K562 (cell line): Measurements from ENCODE around the gene MACROD2. TPM values are rescaled to one million over a fixed set of nuclear protein-coding genes. Genes with fewer than 3 reads are reported as not detected.

Experiments
- ATAC-seq: fragments of 200-7000 bp; cut with Tn5 transposase; 3 replicates; pipeline ENCODE4 v1.9.1; 2020; ENCODE audit warnings: moderate library complexity
- BruUV-seq: library from RNA; stranded (reverse); fragments of 400-500 nt; replicated peaks from 2 replicates; lab custom pipeline; 2021; lab: Mats Ljungman, UMichigan
- CTCF ChIA-PET: fragments of 300-600 bp; formaldehyde crosslinking; extraction: SDS; loops from one replicate; lab custom pipeline; 2021; ENCODE audit warnings: low intra/inter-chr PET ratio; lab: Yijun Ruan, JAX
- POLR2A ChIA-PET: fragments of 300-600, 350-650 bp; sonication (Branson Sonifier 250); formaldehyde crosslinking; extraction: SDS; loops from one replicate; lab custom pipeline; 2021; ENCODE audit warnings: antibody characterized with exemption, inconsistent platforms; lab: Yijun Ruan, JAX
- DNase-seq, 4 experiments: peaks; one replicate each; pipeline versions ENCODE4 v3.0.0 to v3.0.0-alpha.2; 2011 to 2018; ENCODE audit warnings: low spot score in 3 of 4, mixed read lengths in 3 of 4; ENCODE audit errors: extremely low read depth in 1 of 4
- FAIRE-seq: peaks from 2 replicates; lab custom pipeline; 2011; peaks lifted over from hg19 to GRCh38; lab: Jason Lieb, UNC
- H2AFZ ChIP-seq: 2 replicates; pipeline ENCODE4 v1.6.0; 2011; ENCODE audit warnings: low read depth, low read length, control low read depth, inconsistent platforms
- H3K27ac ChIP-seq: fragments of 200-600 bp; 3 replicates; pipeline ENCODE4 v1.8.0; 2011; ENCODE audit warnings: low read depth, mild to moderate bottlenecking, control low read depth, inconsistent platforms, low read length, moderate library complexity, mixed read lengths; ENCODE audit errors: extremely low read depth
- H3K27me3 ChIP-seq, 2 experiments: fragments of 300-600 bp in 1 of 2; 2 replicates in 1 of 2; 3 replicates in 1 of 2; pipeline versions ENCODE4 v1.6.0 to v1.8.0; 2011; ENCODE audit warnings: inconsistent platforms in 2 of 2, low read length in 2 of 2, mild to moderate bottlenecking in 1 of 2, mixed read lengths in 1 of 2, moderate library complexity in 1 of 2; ENCODE audit not compliant: control insufficient read depth in 2 of 2, insufficient read depth in 2 of 2
- H3K36me3 ChIP-seq: fragments of 300-600 bp; 3 replicates; pipeline ENCODE4 v1.8.0; 2011; ENCODE audit warnings: mild to moderate bottlenecking, low read length, inconsistent platforms; ENCODE audit not compliant: control insufficient read depth, insufficient read depth
- H3K4me1 ChIP-seq, 2 experiments: fragments of 200-600 bp in 1 of 2; replicated peaks in 1 of 2; 2 replicates in 1 of 2; 3 replicates in 1 of 2; pipeline versions ENCODE4 v1.5.1 to v1.8.0; 2011; ENCODE audit warnings: inconsistent platforms in 2 of 2, low read length in 2 of 2, mild to moderate bottlenecking in 1 of 2, mixed read lengths in 1 of 2, moderate library complexity in 1 of 2; ENCODE audit not compliant: control insufficient read depth in 2 of 2, insufficient read depth in 2 of 2
- H3K4me2 ChIP-seq: 2 replicates; pipeline ENCODE4 v1.6.1; 2011; ENCODE audit warnings: low read length, control low read depth, inconsistent platforms, mixed read lengths; ENCODE audit not compliant: insufficient read depth
- H3K4me3 ChIP-seq: fragments of 200-600 bp; sonication (generic), shearing (Covaris generic); 2 replicates; pipeline ENCODE4 v1.5.1; 2016; ENCODE audit warnings: control low read depth, inconsistent platforms
- H3K79me2 ChIP-seq: fragments of 200-600 bp; 3 replicates; pipeline ENCODE4 v1.8.0; 2011; ENCODE audit warnings: low read length, inconsistent platforms; ENCODE audit not compliant: control insufficient read depth, insufficient read depth
- H3K9ac ChIP-seq, 2 experiments: 2 replicates each; pipeline versions ENCODE4 v1.6.0 to v1.6.1; 2011; ENCODE audit warnings: low read depth in 2 of 2, low read length in 2 of 2, control low read depth in 1 of 2, inconsistent platforms in 1 of 2, mild to moderate bottlenecking in 1 of 2, mixed read lengths in 1 of 2; ENCODE audit not compliant: insufficient read depth in 1 of 2
- H3K9me1 ChIP-seq: one replicate; pipeline ENCODE4 v1.6.0; 2011; ENCODE audit warnings: inconsistent platforms, mild to moderate bottlenecking, low read length, moderate library complexity; ENCODE audit not compliant: control insufficient read depth, insufficient read depth
- H3K9me3 ChIP-seq: replicated peaks from 2 replicates; pipeline ENCODE4 v1.5.1; 2011; ENCODE audit warnings: low read depth, low read length, inconsistent platforms; ENCODE audit not compliant: control insufficient read depth, insufficient read depth
- H4K20me1 ChIP-seq: replicated peaks from 2 replicates; pipeline ENCODE4 v1.6.1; 2011; ENCODE audit warnings: low read length, inconsistent platforms, mixed read lengths; ENCODE audit not compliant: control insufficient read depth, insufficient read depth
- IRF2 ChIP-seq: sonication (generic); formaldehyde crosslinking; IDR thresholded peaks from 2 replicates; pipeline ENCODE4 v1.8.1; 2022; ENCODE audit warnings: mild to moderate bottlenecking, missing genetic modification reagents
- NCOA1 ChIP-seq: fragments of 450-650 bp; IDR thresholded peaks from 2 replicates; pipeline ENCODE4 v1.6.1; 2016; ENCODE audit warnings: low read depth
- NFATC3 ChIP-seq: fragments of 450-650 bp; IDR thresholded peaks from 2 replicates; pipeline ENCODE4 v1.6.1; 2017; ENCODE audit warnings: mild to moderate bottlenecking
- RNF2 ChIP-seq: sonication (generic); IDR thresholded peaks from 2 replicates; pipeline ENCODE4 v1.6.1; 2016
- TAF9B ChIP-seq: fragments of 450-650 bp; IDR thresholded peaks from 2 replicates; pipeline ENCODE4 v1.6.1; 2018; ENCODE audit warnings: mild to moderate bottlenecking; ENCODE audit not compliant: partially characterized antibody
- ZNF12 ChIP-seq: sonication (generic); formaldehyde crosslinking; IDR thresholded peaks from 2 replicates; pipeline ENCODE4 v1.4.0; 2020; ENCODE audit warnings: mild to moderate bottlenecking, missing genetic modification reagents
- ZNF644 ChIP-seq: fragments of 200-800 bp; sonication (Bioruptor generic); IDR thresholded peaks from 2 replicates; pipeline ENCODE4 v1.6.1; 2016; ENCODE audit warnings: low read depth, missing genetic modification characterization, missing compliant biosample characterization
- WGBS: fragments of 100-300 bp; shearing (Covaris generic); methylation state at CpG from one replicate; pipeline ENCODE4 v1.1.6; 2016; ENCODE audit warnings: low coverage, mixed read lengths; ENCODE audit not compliant: insufficient coverage; ENCODE audit errors: missing lambda C conversion rate; 5-methylcytosine and 5-hydroxymethylcytosine counted together
- in situ Hi-C: fragments of 300-500 bp; cut with MboI; formaldehyde crosslinking; loops from 4 replicates; pipeline ENCODE4 v1.15.0; 2018; ENCODE audit warnings: inconsistent platforms, mixed read lengths
- intact Hi-C: fragments of 100-400 bp; cut with micrococcal nuclease; formaldehyde crosslinking; loops from 2 replicates; pipeline ENCODE4 v1.14.2; 2022
- polyA plus RNA-seq, 8 experiments: library from polyadenylated mRNA; depleted of rRNA in 4 of 8; stranded (reverse) in 5 of 8; unstranded in 3 of 8; fragments of >200 nt; fragmentation: Nextera tagmentation in 2 of 8; fragmentation: Illumina TruSeq in 1 of 8; extraction: Ambion mirVana in 2 of 8; extraction: Trizol in 1 of 8; gene quantifications; 2 replicates each; pipeline versions ENCODE4 v1.2.1 to v1.2.3, GENCODE V29; 2011 to 2014; ENCODE audit warnings: inconsistent platforms in 1 of 8, missing spikeins in 1 of 8
- total RNA-seq, 7 experiments: library from RNA; depleted of rRNA in 6 of 7; stranded (reverse); fragments of >200 nt in 6 of 7; fragmentation: Illumina TruSeq in 2 of 7; extraction: Trizol in 2 of 7; gene quantifications; 2 replicates each; pipeline versions ENCODE4 v1.2.1 to v1.2.3, GENCODE V29; 2011 to 2021; ENCODE audit warnings: low replicate concordance in 1 of 7
- TF ChIP-seq, protein P1 (sequence below): fragments of 200-800 bp; sonication (Bioruptor generic); IDR thresholded peaks from 2 replicates; pipeline ENCODE4 v1.6.1; 2016; ENCODE audit warnings: missing genetic modification characterization, missing compliant biosample characterization

MACROD2 gene
- total and polyA plus RNA-seq, 9 of the 15 experiments (the other 6 are each of a cell fraction or from before 2014, with no cell fraction given), result not detected

DNA sequence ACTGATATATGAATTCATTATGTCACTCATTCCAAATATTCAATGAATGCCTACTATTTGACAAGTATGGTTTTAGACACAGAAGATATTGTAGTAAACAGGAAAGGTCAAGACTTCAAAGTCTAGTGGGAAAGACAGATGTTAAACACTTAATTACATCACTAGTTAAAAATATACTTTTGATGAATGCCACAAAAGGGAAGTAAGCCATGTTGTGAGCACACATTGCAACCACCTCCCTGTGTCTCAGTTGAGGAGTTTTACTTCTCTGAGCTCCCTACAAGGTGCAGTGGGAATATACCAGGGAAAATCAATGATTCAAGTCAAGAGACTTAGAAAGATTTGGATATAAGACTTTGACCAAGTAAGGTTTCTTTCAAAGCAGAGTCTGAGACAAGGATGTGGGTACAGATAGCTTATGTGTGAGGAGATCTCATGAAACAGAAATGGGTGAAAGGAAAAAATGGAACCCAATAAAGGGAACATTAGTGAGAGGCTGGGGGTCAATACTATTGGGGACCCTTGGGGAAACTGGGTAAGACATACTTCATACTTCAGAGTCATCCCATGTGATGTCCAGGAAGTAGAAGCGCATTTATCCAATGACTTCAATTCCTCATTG is 2074.2 kb downstream of the MACROD2 start (continued):
- TF ChIP-seq, protein P1, sequence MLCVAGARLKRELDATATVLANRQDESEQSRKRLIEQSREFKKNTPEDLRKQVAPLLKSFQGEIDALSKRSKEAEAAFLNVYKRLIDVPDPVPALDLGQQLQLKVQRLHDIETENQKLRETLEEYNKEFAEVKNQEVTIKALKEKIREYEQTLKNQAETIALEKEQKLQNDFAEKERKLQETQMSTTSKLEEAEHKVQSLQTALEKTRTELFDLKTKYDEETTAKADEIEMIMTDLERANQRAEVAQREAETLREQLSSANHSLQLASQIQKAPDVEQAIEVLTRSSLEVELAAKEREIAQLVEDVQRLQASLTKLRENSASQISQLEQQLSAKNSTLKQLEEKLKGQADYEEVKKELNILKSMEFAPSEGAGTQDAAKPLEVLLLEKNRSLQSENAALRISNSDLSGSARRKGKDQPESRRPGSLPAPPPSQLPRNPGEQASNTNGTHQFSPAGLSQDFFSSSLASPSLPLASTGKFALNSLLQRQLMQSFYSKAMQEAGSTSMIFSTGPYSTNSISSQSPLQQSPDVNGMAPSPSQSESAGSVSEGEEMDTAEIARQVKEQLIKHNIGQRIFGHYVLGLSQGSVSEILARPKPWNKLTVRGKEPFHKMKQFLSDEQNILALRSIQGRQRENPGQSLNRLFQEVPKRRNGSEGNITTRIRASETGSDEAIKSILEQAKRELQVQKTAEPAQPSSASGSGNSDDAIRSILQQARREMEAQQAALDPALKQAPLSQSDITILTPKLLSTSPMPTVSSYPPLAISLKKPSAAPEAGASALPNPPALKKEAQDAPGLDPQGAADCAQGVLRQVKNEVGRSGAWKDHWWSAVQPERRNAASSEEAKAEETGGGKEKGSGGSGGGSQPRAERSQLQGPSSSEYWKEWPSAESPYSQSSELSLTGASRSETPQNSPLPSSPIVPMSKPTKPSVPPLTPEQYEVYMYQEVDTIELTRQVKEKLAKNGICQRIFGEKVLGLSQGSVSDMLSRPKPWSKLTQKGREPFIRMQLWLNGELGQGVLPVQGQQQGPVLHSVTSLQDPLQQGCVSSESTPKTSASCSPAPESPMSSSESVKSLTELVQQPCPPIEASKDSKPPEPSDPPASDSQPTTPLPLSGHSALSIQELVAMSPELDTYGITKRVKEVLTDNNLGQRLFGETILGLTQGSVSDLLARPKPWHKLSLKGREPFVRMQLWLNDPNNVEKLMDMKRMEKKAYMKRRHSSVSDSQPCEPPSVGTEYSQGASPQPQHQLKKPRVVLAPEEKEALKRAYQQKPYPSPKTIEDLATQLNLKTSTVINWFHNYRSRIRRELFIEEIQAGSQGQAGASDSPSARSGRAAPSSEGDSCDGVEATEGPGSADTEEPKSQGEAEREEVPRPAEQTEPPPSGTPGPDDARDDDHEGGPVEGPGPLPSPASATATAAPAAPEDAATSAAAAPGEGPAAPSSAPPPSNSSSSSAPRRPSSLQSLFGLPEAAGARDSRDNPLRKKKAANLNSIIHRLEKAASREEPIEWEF (CRISPR knock-in tag), result no peak
- TF ChIP-seq NCOA1 (no peak), ZNF644 (tag) (no peak), IRF2 (CRISPR knock-in tag) (no peak)

DNA sequence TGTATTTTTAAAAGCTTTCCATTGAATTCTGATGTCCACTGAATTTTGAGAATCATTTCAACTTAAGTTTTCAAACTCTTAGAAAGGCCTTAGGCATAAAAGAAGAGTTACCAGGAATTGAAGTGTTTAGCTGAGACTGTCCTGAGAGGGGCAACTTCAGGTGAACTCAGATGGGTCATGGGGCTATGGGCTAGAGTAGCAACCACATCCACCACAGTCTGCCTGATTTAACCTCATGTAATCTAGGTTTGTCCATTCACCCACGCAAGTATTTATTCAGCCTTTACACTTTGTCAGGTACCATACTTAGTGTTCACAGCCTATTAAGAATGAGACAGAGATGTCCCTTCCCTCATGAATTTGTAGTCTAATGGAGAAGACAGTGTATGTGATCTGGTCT is 2076.9 kb downstream of the MACROD2 start:
- 0% methylated on average over 1 of the region's 1 CpG for WGBS
- DNase-seq (no peak), ATAC-seq (no peak), FAIRE-seq (no peak)
- Histone ChIP-seq H3K9me3 (no peaks in the 10 kb centered on the region), H3K9me1 (no peaks in the 10 kb centered on the region), H3K4me1 (no peaks in the 10 kb centered on the region), H2AFZ (no peak overlapping the region), H3K4me2 (no peak overlapping the region), H3K4me3 (no peak overlapping the region), H3K27me3 (no peaks in the 10 kb centered on the region), H3K9ac (no peak overlapping the region), H3K79me2 (no peaks in the 10 kb centered on the region), H3K36me3 (no peaks in the 10 kb centered on the region), H3K27ac (no peak overlapping the region), H4K20me1 (no peaks in the 10 kb centered on the region)
- POLR2A ChIA-PET, result no interaction called here
- intact Hi-C loops (no loop called here), in situ Hi-C loops (no loop called here)
- BruUV-seq, result no TSS peak
- CTCF ChIA-PET, result no interaction called here
- TF ChIP-seq NFATC3 (no peak), ZNF12 (CRISPR knock-in tag) (no peak), TAF9B (no peak), RNF2 (no peak)
